Activated T-helper 1 cell treated with anti-CD3 and anti-CD28 coated beads, Interleukin-2, amount 50 U/mL, for 16 hours (primary cell): Measurements from ENCODE around the gene COA8.

Experiments used
- DNase-seq, 2 donors: peaks; one replicate each; pipeline ENCODE4 v3.0.0-alpha.2; 2020; ENCODE audit warnings: low read depth in 1 of 2, low spot score in 1 of 2

The COA8 gene

DNA sequence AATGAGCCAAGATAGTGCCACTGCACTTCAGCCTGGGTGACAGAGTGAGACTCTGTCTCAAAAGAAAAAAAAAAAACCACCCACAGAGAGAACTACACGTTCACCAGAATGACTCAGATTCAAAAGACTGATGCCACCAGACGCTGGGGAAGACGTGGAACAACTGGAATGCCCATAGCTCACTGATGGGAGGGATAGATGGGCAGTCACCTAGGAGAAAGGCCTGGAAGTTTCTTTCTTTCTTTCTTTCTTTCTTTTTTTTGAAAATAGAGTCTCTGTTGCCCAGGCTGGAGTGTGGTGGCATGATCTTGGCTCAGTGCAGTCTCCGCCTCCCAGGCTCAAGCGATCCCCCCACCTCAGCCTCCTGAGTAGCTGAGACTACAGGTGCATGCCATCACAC is 56.3 kb downstream of the COA8 start:
- DNase-seq, result no peak

DNA sequence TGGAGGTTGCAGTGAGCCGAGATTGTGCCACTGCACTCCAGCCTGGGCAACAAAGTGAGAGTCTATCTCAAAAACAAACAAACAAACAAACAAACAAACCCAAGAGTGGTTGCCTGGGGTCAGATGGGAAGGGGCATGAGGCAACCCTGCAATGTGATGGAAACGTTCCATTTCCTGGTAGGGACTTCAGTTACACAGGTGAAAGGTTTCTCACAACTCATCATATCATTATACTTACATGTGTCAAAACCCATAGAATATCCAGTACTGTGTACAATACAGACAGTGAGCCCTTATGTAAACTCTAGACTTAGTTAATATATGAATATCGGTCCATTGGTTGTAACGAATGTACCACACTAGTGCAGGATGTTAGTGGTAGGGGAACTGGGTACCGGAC is 59.1 kb downstream of the COA8 start:
- DNase-seq, result no peak

DNA sequence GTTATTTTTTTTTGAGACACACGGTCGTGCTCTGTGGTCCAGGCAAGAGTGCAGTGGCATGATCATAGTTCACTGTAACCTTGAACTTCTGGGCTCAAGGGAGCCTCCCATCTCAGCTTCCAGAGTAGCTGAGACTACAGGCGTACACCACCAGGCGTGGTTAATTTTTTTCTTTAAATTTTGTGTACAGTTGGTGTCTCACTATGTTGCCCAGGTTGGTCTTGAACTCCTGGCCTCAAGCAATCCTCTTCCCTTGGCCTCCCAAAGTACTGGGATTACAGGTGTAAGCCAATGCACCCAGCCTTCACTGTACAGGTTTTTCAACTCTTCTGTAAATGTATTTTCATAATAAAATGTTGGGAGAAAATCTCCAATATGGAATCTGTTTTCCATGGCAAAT is 60.5 kb downstream of the COA8 start:
- no peak for DNase-seq

DNA sequence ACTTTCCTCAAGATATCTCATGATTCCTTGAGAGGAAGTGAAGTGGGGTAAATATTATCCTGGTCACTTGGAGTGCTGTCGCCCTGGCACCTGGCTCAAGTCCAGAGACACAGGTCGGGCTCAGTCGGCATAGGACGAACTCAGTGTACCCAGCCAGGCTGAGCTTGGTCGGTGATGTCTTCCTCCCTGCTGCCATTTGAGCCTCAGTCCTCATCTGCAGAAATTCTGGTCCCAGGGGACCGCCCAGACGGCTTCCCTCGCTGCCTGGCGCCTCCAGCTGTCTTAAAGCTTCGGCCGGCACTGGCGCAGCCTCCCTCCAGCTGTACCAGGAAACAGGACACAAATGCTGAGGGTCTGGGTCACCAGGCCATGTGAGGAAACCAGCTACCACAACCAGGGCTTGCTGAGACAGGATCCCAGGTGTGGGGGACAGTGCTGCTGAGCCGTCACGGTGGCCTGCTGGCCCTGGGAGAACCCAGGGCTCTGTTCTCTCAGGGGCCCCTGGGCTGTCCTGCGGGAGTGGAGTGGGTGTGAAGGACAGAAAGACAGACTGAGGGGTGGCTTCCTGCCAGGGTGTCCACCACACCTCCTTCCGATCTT is 61.2 kb downstream of the COA8 start:
- DNase-seq, result no peak

DNA sequence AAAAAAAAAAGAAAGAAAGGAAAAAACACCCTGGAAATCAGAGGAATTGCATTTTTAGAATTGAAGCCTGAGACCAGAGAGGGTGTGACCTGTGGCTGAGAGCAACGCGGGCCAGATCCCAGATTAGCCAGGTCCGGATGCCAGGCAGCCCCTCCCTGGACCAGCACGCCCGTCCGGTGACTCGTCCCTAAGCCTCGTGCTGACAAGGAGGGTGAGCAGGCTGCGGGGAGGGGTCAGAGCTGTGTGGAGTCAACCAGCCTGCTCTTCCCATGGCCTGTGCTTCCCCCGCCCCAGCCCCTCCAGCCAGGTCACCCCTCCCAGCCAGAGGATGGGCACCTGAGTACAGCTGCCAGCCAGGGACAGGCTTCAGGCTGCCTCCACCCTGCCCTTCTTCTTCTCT is 62.1 kb downstream of the COA8 start:
- no peak for DNase-seq

DNA sequence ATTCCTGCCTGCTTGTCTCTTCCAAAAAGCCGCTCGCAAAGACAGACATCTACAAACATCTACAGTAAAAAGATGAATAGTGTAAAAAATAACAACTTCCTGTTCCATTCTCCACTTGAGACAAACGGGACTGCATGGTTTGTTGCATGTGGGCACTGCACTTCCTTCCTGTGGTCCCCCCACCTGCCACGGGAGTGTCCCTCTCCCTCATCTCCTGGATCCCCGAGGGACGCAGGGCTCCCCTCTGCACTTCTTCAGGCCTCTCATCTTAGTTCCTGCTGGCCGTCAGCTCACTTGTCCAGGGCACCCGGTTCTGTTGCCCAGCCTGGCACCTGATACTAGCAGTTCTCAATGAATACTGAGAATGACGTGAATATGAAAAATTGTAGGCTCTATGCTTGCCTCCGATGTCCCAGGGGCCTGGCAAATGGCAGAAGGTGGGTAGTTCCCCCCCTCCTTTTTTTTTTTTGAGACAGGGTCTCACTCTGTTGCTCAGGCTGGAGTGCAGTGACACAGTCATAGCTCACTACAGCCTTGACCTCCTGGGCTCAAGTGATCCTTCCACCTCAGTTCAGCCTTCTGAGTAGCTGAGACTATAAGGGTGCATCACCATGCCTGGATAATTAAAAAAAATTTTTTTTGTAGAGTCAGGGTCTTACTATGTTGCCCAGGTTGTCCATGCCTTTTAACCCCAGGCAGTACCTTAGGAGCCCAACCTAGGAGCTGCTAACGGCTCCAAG is 62.8 kb downstream of the COA8 start:
- DNase-seq, result peak in 1 of 2 donors; percentile 9

- no peak for DNase-seq
Measured at GRCh38 chr14:103626146-103626850, 63.5 kb downstream of the COA8 start.

DNA sequence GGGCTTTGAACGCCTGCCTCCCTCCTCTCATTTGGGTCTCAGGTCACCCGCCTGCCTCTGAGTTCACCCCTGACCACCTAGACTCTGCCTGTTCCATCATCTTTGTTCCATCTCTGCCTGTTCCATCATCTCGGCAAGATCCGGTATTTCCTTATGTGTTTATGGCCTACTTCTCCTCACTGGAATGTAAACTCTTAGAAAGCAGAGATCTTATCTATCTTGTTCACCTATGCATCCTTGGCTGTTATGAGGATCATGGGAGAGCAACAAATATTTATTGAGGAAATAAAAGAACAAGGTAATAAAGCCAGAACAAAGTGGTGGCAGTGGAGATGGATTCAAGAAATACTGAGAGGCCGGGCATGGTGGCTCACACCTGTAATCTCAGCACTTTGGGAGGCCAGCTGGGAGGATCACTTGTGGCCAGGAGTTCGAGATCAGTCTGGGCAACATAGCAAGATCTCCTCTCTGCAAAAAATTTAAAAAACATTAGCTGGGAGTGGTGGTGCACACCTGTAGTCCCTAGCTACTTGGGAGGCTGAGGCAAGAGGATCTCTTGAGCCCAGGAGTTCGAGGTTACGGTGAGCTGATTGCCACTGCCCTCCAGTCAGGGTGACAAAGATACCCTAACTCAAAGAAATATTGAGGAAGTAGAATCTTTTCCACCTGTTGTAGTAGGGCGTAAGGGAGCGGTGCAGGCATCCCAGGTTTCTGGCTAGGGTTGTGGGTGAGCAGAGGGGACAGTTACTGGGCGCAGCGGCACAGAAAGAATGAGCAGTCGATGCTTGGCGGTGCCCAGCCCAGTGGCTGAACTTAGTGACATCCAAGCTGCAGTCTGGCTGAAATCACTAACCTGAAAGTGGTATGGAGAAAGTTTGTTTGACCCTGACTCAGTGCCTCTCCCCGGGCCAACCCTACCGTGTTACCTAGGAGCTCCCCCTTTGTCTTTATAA is 64.6 kb downstream of the COA8 start:
- DNase-seq, result no peak

DNA sequence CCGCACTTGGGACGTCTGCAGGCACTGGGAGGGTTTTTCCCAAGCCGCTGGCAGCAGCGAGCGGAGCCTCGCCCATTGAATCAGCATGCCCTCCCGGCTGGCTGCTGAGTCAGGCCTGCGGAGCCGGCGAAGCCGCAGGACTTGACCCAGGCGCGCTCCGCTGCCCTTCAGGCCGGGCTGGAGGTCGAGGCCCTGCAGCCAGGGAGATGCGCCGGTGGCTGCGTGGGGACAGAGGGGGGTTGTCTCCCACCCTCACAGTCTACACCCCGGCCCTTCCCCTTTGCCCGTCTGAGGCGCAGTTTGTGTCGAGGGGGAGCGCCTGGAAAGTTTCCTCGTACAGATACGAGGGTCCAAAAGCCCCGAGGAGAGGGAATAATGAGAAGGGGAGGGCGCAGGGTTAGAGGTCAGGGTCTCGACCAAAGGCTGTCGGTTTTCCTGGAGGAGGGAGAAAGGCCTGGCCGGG is 65.5 kb downstream of the COA8 start:
- no peak for DNase-seq

DNA sequence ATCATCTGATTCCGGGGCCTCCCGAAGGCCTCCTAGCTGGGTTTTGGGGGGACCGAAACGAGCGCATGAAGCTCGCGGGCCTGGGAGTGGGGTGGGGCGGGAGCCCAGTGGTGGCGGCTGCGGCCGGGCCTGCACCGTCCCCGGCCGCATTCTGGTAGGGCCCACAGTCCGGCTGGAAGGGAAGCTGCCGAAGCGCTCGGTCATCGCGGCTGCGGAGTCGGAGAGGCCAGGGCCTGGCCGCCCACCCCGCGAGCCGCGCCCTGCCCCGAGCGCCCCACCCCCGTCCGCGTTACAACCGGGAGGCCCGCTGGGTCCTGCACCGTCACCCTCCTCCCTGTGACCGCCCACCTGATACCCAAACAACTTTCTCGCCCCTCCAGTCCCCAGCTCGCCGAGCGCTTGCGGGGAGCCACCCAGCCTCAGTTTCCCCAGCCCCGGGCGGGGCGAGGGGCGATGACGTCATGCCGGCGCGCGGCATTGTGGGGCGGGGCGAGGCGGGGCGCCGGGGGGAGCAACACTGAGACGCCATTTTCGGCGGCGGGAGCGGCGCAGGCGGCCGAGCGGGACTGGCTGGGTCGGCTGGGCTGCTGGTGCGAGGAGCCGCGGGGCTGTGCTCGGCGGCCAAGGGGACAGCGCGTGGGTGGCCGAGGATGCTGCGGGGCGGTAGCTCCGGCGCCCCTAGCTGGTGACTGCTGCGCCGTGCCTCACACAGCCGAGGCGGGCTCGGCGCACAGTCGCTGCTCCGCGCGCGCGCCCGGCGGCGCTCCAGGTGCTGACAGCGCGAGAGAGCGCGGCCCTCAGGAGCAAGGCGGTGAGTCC is 66.1 kb downstream of the COA8 start, which contains the start of gene KLC1:
Gene KLC1, plus strand, starts transcription at position 528 of the 819 bp plus-strand sequence. CDS start 25,354 bp downstream, outside the sequence.
- peak; percentile 69 to 77 for DNase-seq

DNA sequence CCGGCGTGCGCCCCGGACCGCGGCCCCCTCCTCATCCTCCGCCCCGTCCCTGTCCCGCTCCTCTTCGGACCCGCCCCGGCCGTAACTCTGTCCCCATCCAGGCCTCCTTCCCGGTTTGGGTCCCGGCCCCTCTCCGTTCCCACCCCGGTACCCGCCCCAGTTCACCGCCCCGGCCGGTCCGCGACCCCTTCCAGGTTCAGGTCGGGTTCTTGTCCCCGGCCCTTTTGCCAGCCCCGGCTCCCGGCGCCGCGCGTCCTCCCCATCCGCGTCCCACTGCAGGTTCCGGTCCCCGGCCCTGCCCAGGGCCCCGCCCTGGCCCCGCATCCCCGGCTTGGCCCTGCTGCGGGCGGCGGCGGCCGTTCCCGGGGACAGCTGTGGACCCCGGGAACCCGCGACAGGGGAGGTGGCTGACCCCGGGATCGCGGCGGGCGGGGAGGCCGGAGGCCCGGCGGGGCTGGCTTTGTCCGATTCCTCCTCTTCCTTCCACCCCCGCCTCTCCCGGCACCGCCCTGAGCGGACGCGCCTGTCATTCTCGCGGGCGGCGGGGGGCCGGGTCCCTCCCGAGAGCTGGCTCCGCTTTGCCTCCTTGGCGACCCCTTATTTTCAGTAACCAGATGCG is 66.9 kb downstream of the COA8 start:
- DNase-seq, result peak in 1 of 2 donors; percentile 16

- no peak for DNase-seq
Measured at GRCh38 chr14:103630364-103631108, 67.8 kb downstream of the COA8 start.

GRCh38 chr14:103633391-103633790 is 70.6 kb downstream of the COA8 start:
- no peak for DNase-seq

DNA sequence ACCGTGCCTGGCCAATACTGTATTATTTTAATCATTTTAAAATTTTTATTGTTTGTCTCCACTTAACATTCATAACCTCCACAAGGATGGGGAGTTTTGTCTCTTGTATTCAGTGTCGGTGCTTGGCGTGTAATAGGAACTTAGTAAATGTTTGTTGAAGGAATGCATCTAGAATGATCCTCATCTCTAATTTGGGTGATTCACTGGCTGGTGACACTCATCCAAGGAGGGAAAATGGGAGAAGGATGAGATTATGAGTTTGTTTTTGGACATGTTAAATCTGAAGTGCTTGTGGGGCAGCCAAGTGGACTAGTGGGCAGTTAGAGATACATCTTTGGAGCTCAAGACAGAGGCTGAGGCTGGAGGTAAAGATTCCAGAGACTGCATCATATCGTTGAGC is 71.4 kb downstream of the COA8 start:
- DNase-seq, result no peak

- no peak for DNase-seq
Measured at GRCh38 chr14:103638594-103638993, 75.8 kb downstream of the COA8 start.
